Right lobe of liver (tissue), 4 donors: Measurements from ENCODE around the gene CLPTM1L.

Source experiments
- POLR2A ChIP-seq: fragments of 450-650 bp; IDR thresholded peaks from one replicate; pipeline ENCODE4 v1.6.1; 2017; ENCODE audit warnings: antibody characterized with exemption, mild to moderate bottlenecking
- TF ChIP-seq, protein P1 (sequence below), 4 donors: fragments of 200-600 bp in 3 of 4; fragments of 450-650 bp in 1 of 4; IDR thresholded peaks; one replicate each; pipeline versions ENCODE4 v1.5.1 to v1.8.0; 2016 to 2022; ENCODE audit warnings: antibody characterized with exemption in 4 of 4, mild to moderate bottlenecking in 2 of 4
- donor health status: DM: no; HTN: no; CAD: no.
- donor health status: DM: no; HTN: no; CAD: no.
- donor health status: DM: no; HTN: yes; CAD: no.

- TF ChIP-seq, protein P1, sequence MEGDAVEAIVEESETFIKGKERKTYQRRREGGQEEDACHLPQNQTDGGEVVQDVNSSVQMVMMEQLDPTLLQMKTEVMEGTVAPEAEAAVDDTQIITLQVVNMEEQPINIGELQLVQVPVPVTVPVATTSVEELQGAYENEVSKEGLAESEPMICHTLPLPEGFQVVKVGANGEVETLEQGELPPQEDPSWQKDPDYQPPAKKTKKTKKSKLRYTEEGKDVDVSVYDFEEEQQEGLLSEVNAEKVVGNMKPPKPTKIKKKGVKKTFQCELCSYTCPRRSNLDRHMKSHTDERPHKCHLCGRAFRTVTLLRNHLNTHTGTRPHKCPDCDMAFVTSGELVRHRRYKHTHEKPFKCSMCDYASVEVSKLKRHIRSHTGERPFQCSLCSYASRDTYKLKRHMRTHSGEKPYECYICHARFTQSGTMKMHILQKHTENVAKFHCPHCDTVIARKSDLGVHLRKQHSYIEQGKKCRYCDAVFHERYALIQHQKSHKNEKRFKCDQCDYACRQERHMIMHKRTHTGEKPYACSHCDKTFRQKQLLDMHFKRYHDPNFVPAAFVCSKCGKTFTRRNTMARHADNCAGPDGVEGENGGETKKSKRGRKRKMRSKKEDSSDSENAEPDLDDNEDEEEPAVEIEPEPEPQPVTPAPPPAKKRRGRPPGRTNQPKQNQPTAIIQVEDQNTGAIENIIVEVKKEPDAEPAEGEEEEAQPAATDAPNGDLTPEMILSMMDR (IDR thresholded peaks at IDR 0.05), result no peak
- no peak for TF ChIP-seq POLR2A
Observed at GRCh38 chr5:1363160-1363559, 18.3 kb upstream of the CLPTM1L start.
